ENCODE measurements around the gene DEAF1.

DEAF1 gene

GRCh38 chr11:721741-722345 lies 26.8 kb upstream of the DEAF1 start:
- no peak for DNase-seq (ENCODE audit: low read depth in 2 of 3, low spot score in 2 of 3)

DNA sequence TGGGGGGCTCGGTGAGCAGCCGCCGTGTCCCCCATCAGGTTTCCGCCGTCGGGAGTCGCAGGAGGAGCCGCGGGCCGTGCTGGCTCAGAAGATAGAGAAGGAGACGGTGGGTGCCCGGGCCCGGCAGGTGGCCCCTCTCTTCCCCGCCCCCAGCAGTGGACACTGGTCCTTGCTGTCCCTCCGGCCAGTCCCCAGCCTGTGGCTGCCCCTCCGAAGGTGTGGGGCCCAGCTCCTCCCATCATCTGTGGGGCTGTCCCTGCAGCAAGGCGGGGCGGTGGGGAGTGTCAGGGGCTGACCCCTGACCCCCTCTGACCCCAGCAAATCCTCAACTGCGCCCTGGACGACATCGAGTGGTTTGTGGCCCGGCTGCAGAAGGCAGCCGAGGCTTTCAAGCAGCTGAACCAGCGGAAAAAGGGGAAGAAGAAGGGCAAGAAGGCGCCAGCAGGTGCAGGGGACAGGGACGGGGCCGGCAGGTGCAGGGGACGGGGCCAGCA lies 26.3 kb upstream of the DEAF1 start:
- DNase-seq (ENCODE audit: low read depth in 2 of 3, low spot score in 2 of 3) = no peak

GRCh38 chr11:720642-721246 lies 25.7 kb upstream of the DEAF1 start:
- DNase-seq (ENCODE audit: low read depth in 2 of 3, low spot score in 2 of 3) = no peak

DNA sequence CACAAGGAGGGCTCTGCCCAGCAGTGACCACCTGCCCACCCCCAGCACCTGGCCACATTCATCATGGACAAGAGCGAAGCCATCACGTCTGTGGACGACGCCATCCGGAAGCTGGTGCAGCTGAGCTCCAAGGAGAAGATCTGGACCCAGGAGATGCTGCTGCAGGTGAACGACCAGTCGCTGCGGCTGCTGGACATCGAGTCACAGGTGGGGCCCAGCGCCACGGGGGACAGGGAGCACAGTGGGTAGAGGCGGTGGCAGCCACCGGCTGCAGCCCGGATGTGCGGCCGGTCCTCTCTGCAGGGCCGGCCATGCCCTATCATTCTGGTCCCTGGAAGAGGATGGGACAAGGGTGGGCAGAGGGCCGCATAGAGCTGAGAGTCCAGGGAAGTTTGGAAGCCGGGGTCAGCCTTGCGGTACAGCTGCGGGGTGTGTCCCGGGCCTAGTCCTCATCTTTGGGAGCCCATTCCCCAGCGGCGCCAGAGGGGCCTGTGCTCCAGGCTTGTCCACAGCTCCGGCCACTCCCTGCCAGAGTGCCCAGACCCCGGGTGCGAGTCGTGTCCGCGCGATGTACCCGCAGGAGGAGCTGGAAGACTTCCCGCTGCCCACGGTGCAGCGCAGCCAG lies 25.1 kb upstream of the DEAF1 start:
- DNase-seq (ENCODE audit: low read depth in 2 of 3, low spot score in 2 of 3) = no peak

DNA sequence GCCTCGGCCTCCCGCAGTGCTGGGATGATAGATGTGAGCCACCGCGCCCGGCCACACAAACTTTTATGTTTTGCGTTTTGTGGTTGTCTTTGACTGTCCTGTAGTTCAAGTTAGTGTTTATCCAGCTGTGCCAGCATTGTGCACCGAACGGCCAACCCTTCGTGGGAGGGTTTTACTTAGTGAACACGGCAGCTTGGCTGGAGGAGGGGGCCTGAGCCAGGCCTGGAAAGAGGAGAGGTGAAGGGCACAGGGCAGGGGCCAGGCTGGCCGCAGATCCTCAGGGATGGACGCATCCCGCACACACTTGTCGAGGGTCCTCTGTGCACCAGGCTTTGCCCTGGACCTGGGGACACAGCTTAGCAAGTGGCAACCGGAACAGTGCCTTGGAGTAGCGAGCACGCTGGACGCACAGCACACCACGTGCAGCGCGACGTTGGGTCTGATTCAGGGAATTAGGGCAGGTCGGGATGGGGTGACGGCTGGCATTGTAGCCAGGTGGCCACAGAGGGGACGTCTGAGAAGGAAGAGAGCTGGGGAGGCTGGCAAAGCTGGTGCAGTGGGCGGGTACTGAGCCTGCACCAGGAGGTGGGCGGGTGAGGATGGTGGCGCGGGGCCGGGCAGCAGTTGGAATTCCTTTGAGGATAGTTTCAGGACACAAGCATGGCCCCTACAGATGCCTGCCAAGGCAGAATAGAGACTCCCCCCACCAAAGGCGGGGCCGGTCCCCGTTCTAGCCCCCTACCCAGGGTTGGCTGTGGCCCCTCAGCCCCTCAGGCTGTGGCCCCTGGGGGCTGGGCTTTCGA lies 24.4 kb upstream of the DEAF1 start:
- no peak for DNase-seq (ENCODE audit: low read depth in 2 of 3, low spot score in 2 of 3)

DNA sequence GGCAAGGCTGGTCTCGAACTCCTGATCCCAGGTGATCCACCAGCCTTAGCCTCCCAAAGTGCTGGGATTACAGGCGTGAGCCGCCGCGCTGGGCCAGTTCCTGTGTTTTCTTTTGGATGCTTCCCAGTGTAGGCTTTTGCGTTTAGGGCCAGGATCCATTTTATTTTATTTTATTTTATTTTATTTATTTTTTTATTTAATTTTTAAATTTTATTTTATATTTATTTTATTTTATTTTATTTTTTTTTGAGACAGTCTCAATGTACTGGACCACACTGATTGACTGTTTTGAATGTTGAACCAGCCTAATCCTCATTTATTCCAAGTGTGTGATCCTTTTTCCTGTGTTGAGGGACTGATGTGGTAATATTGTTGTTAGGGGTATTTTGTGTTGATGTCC lies 19.4 kb upstream of the DEAF1 start:
- DNase-seq (ENCODE audit: low read depth in 2 of 3, low spot score in 2 of 3) = no peak

DNA sequence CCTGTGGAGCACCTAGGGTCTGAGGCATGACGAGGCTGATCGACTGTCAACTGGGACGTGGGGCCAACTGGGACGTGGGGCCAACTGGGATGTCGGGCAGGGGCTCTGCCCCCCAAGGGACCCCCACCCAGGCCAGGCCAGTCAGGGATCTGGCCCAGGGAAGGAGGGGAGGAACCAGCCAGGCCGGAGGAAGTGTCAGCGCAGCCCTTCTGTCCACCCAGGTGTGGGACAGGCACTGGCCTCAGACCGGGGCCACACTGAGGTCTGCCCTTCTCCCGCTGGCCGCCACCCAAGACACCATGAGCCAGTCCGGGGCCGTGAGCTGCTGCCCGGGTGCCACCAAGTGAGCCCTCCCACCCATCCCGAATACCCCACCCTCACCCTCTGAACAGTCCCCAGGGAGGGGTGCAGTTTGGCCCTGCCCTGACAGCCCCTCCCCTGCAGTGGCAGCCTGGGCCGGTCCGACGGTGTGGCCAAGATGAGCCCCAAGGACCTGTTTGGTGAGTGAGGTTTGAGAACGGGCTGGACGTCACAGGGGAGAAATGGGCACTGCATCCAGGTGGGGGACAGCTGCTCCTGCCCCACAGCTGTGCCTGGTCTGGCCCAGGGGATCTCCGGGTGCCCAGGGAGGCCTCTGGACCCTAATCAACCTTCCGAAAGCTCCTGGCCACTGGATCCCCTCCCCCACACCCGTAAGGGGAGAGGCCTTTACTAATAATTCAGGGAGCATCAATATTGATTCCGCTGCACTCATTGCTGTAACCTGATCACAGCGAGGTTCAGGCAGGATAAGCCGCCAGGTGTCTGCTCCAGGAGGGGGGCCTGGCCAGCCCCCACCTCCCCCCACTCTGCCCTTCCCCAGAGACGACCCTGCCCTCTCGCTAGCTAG lies 14.3 kb upstream of the DEAF1 start:
- no peak for DNase-seq (ENCODE audit: low read depth in 2 of 3, low spot score in 2 of 3)

GRCh38 chr11:708511-708910 lies 13.5 kb upstream of the DEAF1 start:
- DNase-seq (ENCODE audit: low read depth in 2 of 3, low spot score in 2 of 3) = no peak

DNA sequence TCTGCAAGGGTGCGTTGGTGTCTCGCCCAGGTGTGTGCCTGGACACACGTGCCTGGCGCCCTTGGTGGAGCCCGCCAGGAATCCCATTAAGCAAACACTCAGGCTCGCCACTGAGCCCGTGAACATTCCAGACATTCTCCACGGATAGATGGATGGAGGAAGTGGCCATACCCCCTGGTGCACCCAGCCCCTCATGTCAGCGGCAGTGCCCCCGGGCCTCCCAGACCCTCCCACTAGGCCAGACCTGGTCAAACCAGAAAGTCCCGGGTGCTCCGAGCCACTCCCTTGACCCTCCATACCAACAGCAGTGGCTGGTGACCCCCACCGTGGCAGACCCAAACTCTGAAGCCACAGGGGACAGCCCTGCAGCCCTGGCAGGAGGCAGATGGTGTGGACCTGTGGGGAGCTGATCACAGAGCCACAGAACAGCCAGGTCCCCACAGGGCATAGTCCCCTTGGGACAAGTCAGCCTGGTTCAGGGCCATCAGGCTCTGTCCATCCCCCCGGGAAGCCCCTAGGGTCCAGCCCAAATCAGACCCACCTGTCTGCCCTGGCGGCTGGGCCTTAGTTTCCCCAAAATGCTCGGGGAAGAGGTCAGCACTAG lies 12.9 kb upstream of the DEAF1 start:
- no peak for DNase-seq (ENCODE audit: low read depth in 2 of 3, low spot score in 2 of 3)

- no peak for DNase-seq (ENCODE audit: low read depth in 2 of 3, low spot score in 2 of 3)
Measured at GRCh38 chr11:706957-707816, 12.2 kb upstream of the DEAF1 start.

- DNase-seq (ENCODE audit: low read depth in 2 of 3, low spot score in 2 of 3) = no peak
Measured at GRCh38 chr11:706439-706956, 11.5 kb upstream of the DEAF1 start.

DNA sequence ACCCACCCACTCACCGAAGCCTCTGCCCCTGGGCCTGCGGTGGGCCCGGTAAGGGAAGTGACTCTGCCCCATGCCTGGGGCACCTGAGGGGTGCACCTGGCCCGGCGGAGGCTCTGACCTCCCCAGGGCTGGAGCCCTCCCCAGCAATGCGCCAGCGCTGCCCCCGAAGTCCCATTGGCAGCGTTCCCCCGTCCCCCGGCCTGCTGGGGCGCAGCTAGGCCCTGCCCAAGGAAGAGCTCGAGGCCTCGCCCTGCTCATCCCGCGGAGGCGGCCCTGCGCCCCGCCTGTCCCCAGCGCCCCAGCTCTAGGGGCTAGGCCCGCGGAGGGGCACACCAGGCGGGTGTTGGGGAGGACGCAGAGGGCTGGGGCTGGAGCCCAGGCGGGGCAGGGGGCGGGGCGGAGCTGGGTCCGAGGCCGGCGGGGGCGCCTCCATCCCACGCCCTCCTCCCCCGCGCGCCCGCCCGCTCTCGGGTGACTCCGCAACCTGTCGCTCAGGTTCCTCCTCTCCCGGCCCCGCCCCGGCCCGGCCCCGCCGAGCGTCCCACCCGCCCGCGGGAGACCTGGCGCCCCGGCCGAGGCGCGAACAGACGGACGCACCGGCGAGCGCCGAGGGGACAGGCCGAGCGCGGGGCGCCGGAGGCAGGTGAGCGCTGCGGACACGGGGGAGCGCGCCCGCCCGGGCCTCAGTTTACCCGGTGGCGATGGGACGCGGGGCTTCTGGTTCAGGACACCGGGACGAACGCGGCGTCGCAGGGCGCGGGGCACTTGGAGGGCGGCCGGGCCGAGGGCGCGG lies 10.8 kb upstream of the DEAF1 start, which contains the start of gene EPS8L2:
TSS of gene EPS8L2 (plus strand) at position 586 of the 793 bp plus-strand sequence. CDS start 3,177 bp downstream, outside the sequence.
- no peak for DNase-seq (ENCODE audit: low read depth in 2 of 3, low spot score in 2 of 3)

- no peak for DNase-seq (ENCODE audit: low read depth in 2 of 3, low spot score in 2 of 3)
Measured at GRCh38 chr11:704781-705645, 10.0 kb upstream of the DEAF1 start.

DNA sequence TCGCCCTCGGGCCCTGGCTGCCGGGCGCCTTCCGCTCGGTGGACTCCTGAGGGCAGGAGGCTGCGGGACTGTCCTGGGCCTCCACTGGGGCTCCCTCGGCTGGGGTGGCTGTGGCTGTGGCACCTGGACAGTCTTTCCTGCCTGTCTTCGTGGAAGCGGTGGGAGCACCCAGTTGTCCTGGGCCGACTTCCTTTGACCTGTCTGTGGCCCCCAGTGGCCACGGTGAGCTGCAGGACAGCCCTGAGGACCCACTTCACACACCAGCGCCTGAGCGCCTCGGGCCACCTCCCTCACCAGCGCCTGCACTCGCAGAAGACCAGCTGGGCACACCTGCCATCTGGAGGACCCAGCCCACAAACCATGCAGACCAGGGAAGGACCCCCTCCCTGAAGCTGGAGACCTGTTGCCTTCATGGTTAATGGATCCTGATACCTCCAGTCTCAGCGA lies 9.2 kb upstream of the DEAF1 start:
- no peak for DNase-seq (ENCODE audit: low read depth in 2 of 3, low spot score in 2 of 3)

GRCh38 chr11:703506-703905 lies 8.5 kb upstream of the DEAF1 start:
- DNase-seq (ENCODE audit: low read depth in 2 of 3, low spot score in 2 of 3) = no peak

DNA sequence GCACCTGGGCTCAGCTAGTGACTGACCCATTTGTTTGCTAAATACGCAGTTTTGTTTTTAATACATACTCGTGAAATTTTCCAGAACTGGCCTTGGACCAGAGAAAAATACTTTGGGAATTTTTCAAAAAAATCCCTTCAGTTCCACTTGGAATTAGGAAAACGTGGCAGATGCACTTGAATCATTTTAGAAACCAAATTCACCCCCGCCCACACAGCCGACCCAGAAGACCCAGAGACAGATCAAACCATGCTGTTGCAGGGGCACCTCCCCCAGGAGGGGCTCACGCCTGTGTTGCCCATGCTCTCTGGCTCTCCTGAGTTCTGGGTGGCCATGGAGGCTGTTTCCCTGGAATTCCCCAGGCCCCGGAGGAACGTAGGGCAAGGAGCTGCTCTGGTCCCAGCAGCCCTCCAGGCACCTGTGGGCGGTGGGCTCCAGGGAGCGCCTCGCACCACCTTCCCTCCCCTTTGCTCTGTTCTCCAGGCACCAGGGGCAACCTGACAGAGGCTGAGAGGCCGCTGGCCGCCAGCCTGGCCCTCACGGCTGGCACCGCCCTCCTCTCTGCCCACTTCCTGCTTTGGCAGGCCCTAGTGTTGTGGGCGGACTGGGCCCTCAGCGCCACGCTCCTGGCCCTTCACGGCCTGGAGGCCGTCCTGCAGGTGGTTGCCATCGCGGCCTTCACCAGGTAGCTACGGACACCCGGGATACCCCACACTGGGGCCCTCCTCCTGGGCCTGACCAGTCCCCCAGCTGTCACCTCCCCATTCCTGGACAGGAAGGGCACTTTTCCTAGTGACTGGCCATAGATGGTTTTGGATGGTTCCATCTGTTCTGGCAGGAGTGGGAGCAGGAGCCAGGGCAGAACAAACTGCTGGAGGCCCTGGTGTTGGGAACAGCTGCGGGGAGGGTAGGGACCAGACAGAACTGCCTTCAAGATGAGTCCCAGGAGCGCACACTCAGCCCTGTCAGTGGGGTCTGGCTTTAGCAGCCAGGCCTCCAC lies 7.7 kb upstream of the DEAF1 start:
- no peak for DNase-seq (ENCODE audit: low read depth in 2 of 3, low spot score in 2 of 3)

All from activated CD8-positive, alpha-beta memory T cell treated with anti-CD3 and anti-CD28 coated beads for 48 hours (primary cell).